ENCODE data around the gene TMEM8B.
A peak's percentile ranks its signal among the peaks of the same experiment; 100 is the strongest.

The TMEM8B gene, protein sequence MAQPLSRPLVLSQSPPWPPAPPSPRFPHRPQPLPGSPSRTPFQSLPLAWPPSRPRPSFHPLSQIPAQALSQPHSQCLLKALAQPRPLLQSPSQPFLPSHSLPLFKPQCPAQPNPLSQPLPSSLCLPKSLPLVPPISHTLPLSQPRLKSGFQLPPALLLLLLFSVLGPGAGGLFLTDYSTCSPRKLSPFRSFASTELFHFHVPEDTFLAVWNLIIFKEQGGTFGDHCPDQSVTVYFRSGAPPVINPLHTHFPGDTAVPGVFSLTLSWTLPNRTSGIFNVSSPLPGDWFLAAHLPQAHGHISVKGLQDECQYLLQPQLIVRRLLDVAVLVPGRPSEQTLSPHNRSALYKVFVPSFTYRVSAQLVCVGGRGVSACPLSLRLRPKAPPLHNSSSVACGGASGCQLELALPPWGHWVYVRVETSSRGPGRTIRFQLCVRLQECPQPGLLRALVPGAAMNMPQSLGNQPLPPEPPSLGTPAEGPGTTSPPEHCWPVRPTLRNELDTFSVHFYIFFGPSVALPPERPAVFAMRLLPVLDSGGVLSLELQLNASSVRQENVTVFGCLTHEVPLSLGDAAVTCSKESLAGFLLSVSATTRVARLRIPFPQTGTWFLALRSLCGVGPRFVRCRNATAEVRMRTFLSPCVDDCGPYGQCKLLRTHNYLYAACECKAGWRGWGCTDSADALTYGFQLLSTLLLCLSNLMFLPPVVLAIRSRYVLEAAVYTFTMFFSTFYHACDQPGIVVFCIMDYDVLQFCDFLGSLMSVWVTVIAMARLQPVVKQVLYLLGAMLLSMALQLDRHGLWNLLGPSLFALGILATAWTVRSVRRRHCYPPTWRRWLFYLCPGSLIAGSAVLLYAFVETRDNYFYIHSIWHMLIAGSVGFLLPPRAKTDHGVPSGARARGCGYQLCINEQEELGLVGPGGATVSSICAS

DNA sequence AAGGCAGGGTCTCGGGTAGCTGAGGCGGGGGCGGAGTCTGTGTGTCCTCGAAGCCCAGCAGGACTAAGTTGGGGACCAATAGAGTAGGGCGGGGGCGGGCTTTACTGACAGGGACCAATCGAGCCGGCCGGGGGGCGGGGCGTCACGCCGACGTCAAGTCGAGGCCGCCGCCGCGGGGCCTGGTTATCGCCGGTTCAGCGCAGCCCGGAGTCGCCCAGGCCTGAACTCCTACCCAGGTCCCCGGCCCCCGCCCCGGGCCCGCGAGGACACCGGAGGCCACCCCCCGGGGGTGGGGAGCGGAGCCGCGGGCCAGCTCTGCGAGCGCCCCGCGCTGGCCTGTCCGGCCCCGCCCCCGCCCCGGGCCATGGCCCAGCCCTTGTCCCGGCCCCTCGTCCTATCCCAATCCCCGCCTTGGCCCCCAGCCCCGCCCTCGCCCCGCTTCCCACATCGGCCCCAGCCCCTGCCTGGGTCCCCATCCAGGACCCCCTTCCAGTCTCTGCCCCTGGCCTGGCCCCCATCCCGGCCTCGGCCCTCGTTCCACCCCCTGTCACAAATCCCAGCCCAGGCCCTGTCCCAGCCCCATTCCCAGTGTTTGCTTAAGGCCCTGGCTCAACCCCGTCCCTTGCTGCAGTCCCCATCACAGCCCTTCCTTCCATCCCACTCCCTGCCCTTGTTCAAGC, at the start of gene TMEM8B:
TMEM8B (plus strand) TSS at position 145 of the 680 bp plus-strand sequence; CDS start at position 365, 220 bp downstream.
- H4K20me1 ChIP-seq (ENCODE audit: insufficient read depth, low read length, poor library complexity, severe bottlenecking): no peaks in the 10 kb centered on the region
- no peak for TF ChIP-seq EZH2phosphoT487 (IDR thresholded peaks at IDR 0.05; ENCODE audit: borderline replicate concordance)
- TF ChIP-seq, protein P1, sequence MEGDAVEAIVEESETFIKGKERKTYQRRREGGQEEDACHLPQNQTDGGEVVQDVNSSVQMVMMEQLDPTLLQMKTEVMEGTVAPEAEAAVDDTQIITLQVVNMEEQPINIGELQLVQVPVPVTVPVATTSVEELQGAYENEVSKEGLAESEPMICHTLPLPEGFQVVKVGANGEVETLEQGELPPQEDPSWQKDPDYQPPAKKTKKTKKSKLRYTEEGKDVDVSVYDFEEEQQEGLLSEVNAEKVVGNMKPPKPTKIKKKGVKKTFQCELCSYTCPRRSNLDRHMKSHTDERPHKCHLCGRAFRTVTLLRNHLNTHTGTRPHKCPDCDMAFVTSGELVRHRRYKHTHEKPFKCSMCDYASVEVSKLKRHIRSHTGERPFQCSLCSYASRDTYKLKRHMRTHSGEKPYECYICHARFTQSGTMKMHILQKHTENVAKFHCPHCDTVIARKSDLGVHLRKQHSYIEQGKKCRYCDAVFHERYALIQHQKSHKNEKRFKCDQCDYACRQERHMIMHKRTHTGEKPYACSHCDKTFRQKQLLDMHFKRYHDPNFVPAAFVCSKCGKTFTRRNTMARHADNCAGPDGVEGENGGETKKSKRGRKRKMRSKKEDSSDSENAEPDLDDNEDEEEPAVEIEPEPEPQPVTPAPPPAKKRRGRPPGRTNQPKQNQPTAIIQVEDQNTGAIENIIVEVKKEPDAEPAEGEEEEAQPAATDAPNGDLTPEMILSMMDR (conservative IDR thresholded peaks at IDR 0.05; ENCODE audit: low read length): no peak
- peak within 1 kb of the TSS; percentile 84 for H3K4me3 ChIP-seq (ENCODE audit: low read length, poor library complexity, severe bottlenecking)
- no peaks in the 10 kb centered on the region for H3K36me3 ChIP-seq (ENCODE audit: insufficient read depth, low read length)
- H3K79me2 ChIP-seq (ENCODE audit: insufficient read depth, low read length): no peaks in the 10 kb centered on the region
- H3K9me2 ChIP-seq (replicated peaks; ENCODE audit: low read depth, low read length): no peaks in the 10 kb centered on the region
- H3K27me3 ChIP-seq (ENCODE audit: insufficient read depth, low read length, poor library complexity, severe bottlenecking): no peaks in the 10 kb centered on the region
- H3K4me2 ChIP-seq (ENCODE audit: low read depth, low read length, poor library complexity, severe bottlenecking): peak within 1 kb of the TSS; percentile 95
- H3K9me3 ChIP-seq (ENCODE audit: insufficient read depth, low read depth, low read length): no peaks in the 10 kb centered on the region
- H3K4me1 ChIP-seq (ENCODE audit: insufficient read depth, low read length, poor library complexity, severe bottlenecking): peaks cover 54% of the 10 kb centered on the region
- peak within 1 kb of the TSS; percentile 99 for H2AFZ ChIP-seq (ENCODE audit: low read length)
- peak within 1 kb of the TSS; percentile 79 for H3K9ac ChIP-seq (ENCODE audit: low read depth, low read length, poor library complexity, severe bottlenecking)
- H3F3A ChIP-seq (ENCODE audit: low read depth): no peaks in the 10 kb centered on the region

DNA sequence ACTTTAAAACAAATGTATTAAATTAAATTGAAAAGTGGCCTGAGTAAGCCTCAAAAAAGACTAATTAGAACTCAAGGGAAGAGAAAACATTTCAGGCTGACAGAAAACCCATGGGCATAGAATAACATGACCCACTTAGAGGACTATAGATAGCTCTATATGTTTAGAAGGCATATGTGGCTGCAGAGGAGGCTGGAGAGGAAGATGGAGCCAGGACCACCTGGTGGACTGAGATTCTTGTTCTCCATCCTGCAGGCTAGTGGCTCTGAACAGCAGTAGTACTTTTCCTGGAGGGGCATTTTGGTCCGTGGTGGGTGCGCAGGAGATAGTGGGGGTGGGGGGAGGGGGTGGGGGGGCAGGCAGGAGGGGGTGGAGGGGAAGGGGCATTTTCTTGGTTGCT, 48.0 kb upstream of the TMEM8B start:
- Histone ChIP-seq H4K20me1 (ENCODE audit: insufficient read depth, low read length, poor library complexity, severe bottlenecking) (no peaks in the 10 kb centered on the region), H3K4me1 (ENCODE audit: insufficient read depth, low read length, poor library complexity, severe bottlenecking) (no peaks in the 10 kb centered on the region), H3K79me2 (ENCODE audit: insufficient read depth, low read length) (no peaks in the 10 kb centered on the region)

DNA sequence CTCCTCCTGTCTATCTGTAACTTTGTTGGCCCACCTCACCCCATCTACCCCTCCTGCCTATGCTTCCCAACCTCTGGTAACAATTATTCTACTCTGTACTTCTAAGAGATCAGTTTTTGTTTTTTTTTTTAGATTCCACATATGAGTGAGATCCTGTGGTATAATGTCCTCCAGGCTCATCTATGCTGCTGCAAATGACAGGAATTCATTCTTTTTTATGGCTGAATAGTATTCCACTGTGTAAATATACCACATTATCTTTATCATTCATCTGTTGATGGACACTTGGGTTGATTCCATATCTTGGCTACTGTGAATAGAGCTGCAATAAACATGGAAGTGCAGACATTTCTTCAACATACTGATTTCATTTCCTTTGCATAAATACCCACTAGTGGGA, 45.6 kb upstream of the TMEM8B start:
- Histone ChIP-seq H3K9ac (ENCODE audit: low read depth, low read length, poor library complexity, severe bottlenecking) (no peak overlapping the region), H4K20me1 (ENCODE audit: insufficient read depth, low read length, poor library complexity, severe bottlenecking) (no peaks in the 10 kb centered on the region), H3K9me3 (ENCODE audit: insufficient read depth, low read depth, low read length) (no peaks in the 10 kb centered on the region), H2AFZ (ENCODE audit: low read length) (no peak overlapping the region), H3K4me3 (ENCODE audit: low read length, poor library complexity, severe bottlenecking) (no peak overlapping the region), H3K27me3 (ENCODE audit: insufficient read depth, low read length, poor library complexity, severe bottlenecking) (no peaks in the 10 kb centered on the region), H3K79me2 (ENCODE audit: insufficient read depth, low read length) (no peaks in the 10 kb centered on the region), H3K9me2 (replicated peaks; ENCODE audit: low read depth, low read length) (no peaks in the 10 kb centered on the region), H3K36me3 (ENCODE audit: insufficient read depth, low read length) (peaks cover 16% of the 10 kb centered on the region; the same call in 1 of the 2 replicates), H3K4me2 (ENCODE audit: low read depth, low read length, poor library complexity, severe bottlenecking) (no peak overlapping the region), H3K4me1 (ENCODE audit: insufficient read depth, low read length, poor library complexity, severe bottlenecking) (no peaks in the 10 kb centered on the region), H3F3A (ENCODE audit: low read depth) (no peaks in the 10 kb centered on the region)
- TF ChIP-seq, protein P1 (conservative IDR thresholded peaks at IDR 0.05; ENCODE audit: low read length): no peak
- TF ChIP-seq EZH2phosphoT487 (IDR thresholded peaks at IDR 0.05; ENCODE audit: borderline replicate concordance): no peak

More for the DNA sequence above, 48.0 kb upstream of the TMEM8B start:
- Histone ChIP-seq H3K9me3 (ENCODE audit: insufficient read depth, low read depth, low read length) (no peaks in the 10 kb centered on the region), H3K4me2 (ENCODE audit: low read depth, low read length, poor library complexity, severe bottlenecking) (no peak overlapping the region), H3K27me3 (ENCODE audit: insufficient read depth, low read length, poor library complexity, severe bottlenecking) (no peaks in the 10 kb centered on the region), H3F3A (ENCODE audit: low read depth) (no peaks in the 10 kb centered on the region), H3K36me3 (ENCODE audit: insufficient read depth, low read length) (peaks cover 11% of the 10 kb centered on the region; the same call in 1 of the 2 replicates), H2AFZ (ENCODE audit: low read length) (no peak overlapping the region), H3K9me2 (replicated peaks; ENCODE audit: low read depth, low read length) (no peaks in the 10 kb centered on the region), H3K9ac (ENCODE audit: low read depth, low read length, poor library complexity, severe bottlenecking) (no peak overlapping the region), H3K4me3 (ENCODE audit: low read length, poor library complexity, severe bottlenecking) (no peak overlapping the region)
- TF ChIP-seq, protein P1 (conservative IDR thresholded peaks at IDR 0.05; ENCODE audit: low read length): no peak

Data from Loucy (cell line).